Stimulated activated CD4-positive, alpha-beta T cell treated with anti-CD3 and anti-CD28 coated beads, Interleukin-1b, Interleukin-23, amount 100 ng/mL, for 4 hours (primary cell): ENCODE measurements around the gene CLEC4A.
"Not testable (repeated sequence)": the region's sequence is repeated elsewhere in the genome, so short reads cannot be mapped to it uniquely, and the experiment has no call there.

Experiments used
- DNase-seq, 2 donors: peaks; one replicate each; pipeline ENCODE4 v3.0.0-alpha.2; 2020; ENCODE audit warnings: low read depth in 2 of 2

CLEC4A gene

GRCh38 chr12:8123124-8123912, at the start of gene CLEC4A:
CLEC4A (plus strand) TSS chr12:8123617; CDS start chr12:8123879, 262 bp downstream.
- DNase-seq, result no peak

GRCh38 chr12:8075935-8076334, 47.5 kb upstream of the CLEC4A start:
- no peak for DNase-seq

- DNase-seq, result no peak
These were observed 47.1 kb upstream of the CLEC4A start for GRCh38 chr12:8076366-8076765.

GRCh38 chr12:8077207-8077606, 46.2 kb upstream of the CLEC4A start:
- DNase-seq, result no peak

GRCh38 chr12:8078398-8078797, 45.0 kb upstream of the CLEC4A start:
- DNase-seq, result peak; percentile 23 to 49

- DNase-seq, result no peak
These were observed 44.5 kb upstream of the CLEC4A start for GRCh38 chr12:8078916-8079315.

- DNase-seq, result no peak
These were observed 43.3 kb upstream of the CLEC4A start for GRCh38 chr12:8080120-8080519.

GRCh38 chr12:8081251-8081920, 42.0 kb upstream of the CLEC4A start:
- no peak for DNase-seq

GRCh38 chr12:8082808-8083100, 40.7 kb upstream of the CLEC4A start:
- DNase-seq, result no peak

GRCh38 chr12:8084351-8084750, 39.1 kb upstream of the CLEC4A start:
- DNase-seq, result peak in 1 of 2 donors; percentile 34

GRCh38 chr12:8087666-8088065, 35.8 kb upstream of the CLEC4A start:
- no peak for DNase-seq

GRCh38 chr12:8088574-8088973, 34.8 kb upstream of the CLEC4A start:
- no peak for DNase-seq

- DNase-seq, result not testable (repeated sequence)
These were observed 34.1 kb upstream of the CLEC4A start for GRCh38 chr12:8089277-8089676.

- no peak for DNase-seq
These were observed 33.7 kb upstream of the CLEC4A start for GRCh38 chr12:8089716-8090115.

GRCh38 chr12:8093291-8093690, 30.1 kb upstream of the CLEC4A start:
- no peak for DNase-seq

GRCh38 chr12:8096281-8096915, 27.0 kb upstream of the CLEC4A start:
- no peak for DNase-seq

- DNase-seq, result no peak
These were observed 24.2 kb upstream of the CLEC4A start for GRCh38 chr12:8099235-8099634.

- DNase-seq, result peak; percentile 63 to 70
These were observed 14.5 kb upstream of the CLEC4A start for GRCh38 chr12:8108808-8109398.

- not testable (repeated sequence) for DNase-seq
These were observed 10.3 kb upstream of the CLEC4A start for GRCh38 chr12:8113117-8113516.

GRCh38 chr12:8120072-8120713, 3.2 kb upstream of the CLEC4A start:
- DNase-seq, result no peak

GRCh38 chr12:8127138-8127537, 3.7 kb downstream of the CLEC4A start:
- no peak for DNase-seq
